PFSK-1 (cell line): Measurements from ENCODE around the gene PRKN.

Experiments
- FOXP2 ChIP-seq: optimal IDR thresholded peaks from 2 replicates; pipeline ENCODE3; 2011; ENCODE audit warnings: borderline replicate concordance, control low read depth, inconsistent platforms; ENCODE audit not compliant: insufficient read depth; ENCODE audit errors: extremely low read length, extremely low read depth
- POLR2AphosphoS5 ChIP-seq: IDR thresholded peaks from 2 replicates; pipeline ENCODE4 v1.6.1; 2012; ENCODE audit warnings: low read depth, mild to moderate bottlenecking, control low read depth, low read length, moderate library complexity
- SIN3A ChIP-seq: IDR thresholded peaks from 2 replicates; pipeline ENCODE4 v1.6.1; 2012; ENCODE audit warnings: mild to moderate bottlenecking, low read length, moderate library complexity, borderline replicate concordance; ENCODE audit not compliant: insufficient read depth
- TAF1 ChIP-seq: IDR thresholded peaks from 2 replicates; pipeline ENCODE4 v1.6.1; 2012; ENCODE audit warnings: low read length, control low read depth, borderline replicate concordance; ENCODE audit not compliant: insufficient read depth
- TF ChIP-seq, protein P1 (sequence below), 2 experiments: IDR thresholded peaks; 2 replicates each; pipeline versions ENCODE4 v1.6.1 to v1.8.0; 2011 to 2012; ENCODE audit warnings: low read depth in 2 of 2, low read length in 2 of 2, control low read depth in 1 of 2, inconsistent platforms in 1 of 2, mild to moderate bottlenecking in 1 of 2, moderate library complexity in 1 of 2; ENCODE audit not compliant: insufficient read depth in 1 of 2

PRKN gene

GRCh38 chr6:161919691-161920090, 807.9 kb downstream of the PRKN start:
- TF ChIP-seq POLR2AphosphoS5 (no peak), TAF1 (no peak), FOXP2 (no peak), SIN3A (no peak)
- TF ChIP-seq, protein P1, sequence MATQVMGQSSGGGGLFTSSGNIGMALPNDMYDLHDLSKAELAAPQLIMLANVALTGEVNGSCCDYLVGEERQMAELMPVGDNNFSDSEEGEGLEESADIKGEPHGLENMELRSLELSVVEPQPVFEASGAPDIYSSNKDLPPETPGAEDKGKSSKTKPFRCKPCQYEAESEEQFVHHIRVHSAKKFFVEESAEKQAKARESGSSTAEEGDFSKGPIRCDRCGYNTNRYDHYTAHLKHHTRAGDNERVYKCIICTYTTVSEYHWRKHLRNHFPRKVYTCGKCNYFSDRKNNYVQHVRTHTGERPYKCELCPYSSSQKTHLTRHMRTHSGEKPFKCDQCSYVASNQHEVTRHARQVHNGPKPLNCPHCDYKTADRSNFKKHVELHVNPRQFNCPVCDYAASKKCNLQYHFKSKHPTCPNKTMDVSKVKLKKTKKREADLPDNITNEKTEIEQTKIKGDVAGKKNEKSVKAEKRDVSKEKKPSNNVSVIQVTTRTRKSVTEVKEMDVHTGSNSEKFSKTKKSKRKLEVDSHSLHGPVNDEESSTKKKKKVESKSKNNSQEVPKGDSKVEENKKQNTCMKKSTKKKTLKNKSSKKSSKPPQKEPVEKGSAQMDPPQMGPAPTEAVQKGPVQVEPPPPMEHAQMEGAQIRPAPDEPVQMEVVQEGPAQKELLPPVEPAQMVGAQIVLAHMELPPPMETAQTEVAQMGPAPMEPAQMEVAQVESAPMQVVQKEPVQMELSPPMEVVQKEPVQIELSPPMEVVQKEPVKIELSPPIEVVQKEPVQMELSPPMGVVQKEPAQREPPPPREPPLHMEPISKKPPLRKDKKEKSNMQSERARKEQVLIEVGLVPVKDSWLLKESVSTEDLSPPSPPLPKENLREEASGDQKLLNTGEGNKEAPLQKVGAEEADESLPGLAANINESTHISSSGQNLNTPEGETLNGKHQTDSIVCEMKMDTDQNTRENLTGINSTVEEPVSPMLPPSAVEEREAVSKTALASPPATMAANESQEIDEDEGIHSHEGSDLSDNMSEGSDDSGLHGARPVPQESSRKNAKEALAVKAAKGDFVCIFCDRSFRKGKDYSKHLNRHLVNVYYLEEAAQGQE (IDR thresholded peaks at IDR 0.05; ENCODE audit: insufficient read depth in 1 of 2, low read depth in 2 of 2, low read length in 2 of 2): no peak

DNA sequence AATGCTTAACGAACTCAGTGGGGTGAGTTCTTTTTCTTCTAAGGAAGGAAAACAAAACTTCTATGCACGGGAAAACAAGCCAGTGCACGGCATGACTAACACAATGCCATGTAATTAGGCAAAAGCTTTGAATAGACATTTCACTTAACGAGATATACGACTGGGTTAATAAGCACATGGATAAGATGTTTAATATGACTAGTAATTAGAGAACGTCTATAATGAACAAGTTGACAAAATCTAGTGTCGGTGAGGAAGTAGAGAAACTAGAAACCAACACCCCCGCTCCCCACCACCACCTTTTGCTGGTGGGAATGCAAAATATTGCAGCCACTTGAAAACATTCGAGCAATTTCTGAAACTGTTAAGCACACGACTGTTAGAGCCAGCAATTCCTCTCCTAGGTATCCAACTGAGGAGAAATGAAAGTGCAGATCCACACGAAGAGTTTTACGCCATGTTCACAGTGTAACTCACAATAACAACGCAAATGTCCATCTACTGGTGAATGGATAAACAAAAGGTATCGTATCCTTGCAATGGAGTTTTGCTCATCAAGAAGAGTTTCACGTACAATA, 808.8 kb downstream of the PRKN start:
- TF ChIP-seq POLR2AphosphoS5 (no peak), SIN3A (no peak), TAF1 (no peak), FOXP2 (no peak)
- TF ChIP-seq, protein P1 (IDR thresholded peaks at IDR 0.05; ENCODE audit: insufficient read depth in 1 of 2, low read depth in 2 of 2, low read length in 2 of 2): no peak

GRCh38 chr6:161918109-161918531, 809.4 kb downstream of the PRKN start:
- TF ChIP-seq SIN3A: no peak
- TF ChIP-seq, protein P1 (IDR thresholded peaks at IDR 0.05; ENCODE audit: insufficient read depth in 1 of 2, low read depth in 2 of 2, low read length in 2 of 2): no peak

DNA sequence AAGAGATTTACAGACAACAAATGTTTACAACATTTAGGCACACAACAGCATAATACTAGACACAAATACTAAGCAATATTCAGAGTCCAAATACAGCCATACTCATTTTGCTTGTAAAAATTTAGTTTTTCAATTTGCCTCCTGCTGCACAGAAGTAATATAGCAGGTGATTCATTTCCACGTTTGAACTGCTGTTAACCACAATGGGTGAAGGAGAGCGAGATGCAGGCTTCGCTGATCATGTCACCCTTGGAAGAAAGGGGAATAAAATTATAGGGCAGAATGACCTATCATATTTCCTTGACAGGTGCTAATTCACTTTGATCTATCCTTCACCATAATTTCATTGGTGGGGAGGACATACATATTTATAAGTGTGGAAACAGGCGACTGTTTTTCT, 809.9 kb downstream of the PRKN start:
- TF ChIP-seq, protein P1 (IDR thresholded peaks at IDR 0.05; ENCODE audit: insufficient read depth in 1 of 2, low read depth in 2 of 2, low read length in 2 of 2): no peak
- TF ChIP-seq FOXP2: no peak
- TF ChIP-seq POLR2AphosphoS5: no peak
- no peak for TF ChIP-seq TAF1

DNA sequence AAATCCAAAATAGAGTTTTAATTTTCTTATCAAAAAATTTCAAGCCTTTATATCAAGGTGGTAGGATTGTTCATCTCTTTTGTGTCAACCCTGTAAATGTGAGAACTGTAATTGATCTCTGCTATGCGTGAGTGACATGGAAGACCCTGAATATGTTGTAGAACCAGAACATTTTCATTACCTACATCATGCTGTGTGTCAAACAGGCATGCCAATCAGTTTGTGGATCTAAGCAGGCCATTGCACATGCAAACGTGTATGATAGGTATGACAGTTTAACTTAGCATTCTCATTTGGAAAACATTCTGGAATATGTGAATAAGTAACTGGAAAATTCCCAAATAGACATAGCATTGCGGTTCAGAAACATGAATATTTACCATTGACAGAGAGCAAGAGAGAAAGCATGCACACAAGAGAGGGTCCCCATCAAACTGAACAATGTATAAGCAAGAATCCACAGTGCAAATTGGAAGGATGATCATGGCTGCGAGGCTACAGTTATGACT, 812.1 kb downstream of the PRKN start:
- TF ChIP-seq POLR2AphosphoS5: no peak
- TF ChIP-seq SIN3A: no peak
